SIG-M5 treated with dmso at 0.1 percent for 504 hours (cell line): ENCODE results near the gene MARS1.

Experiments used
- DNase-seq: peaks from one replicate; lab custom pipeline; 2025; ENCODE audit not compliant: unreplicated experiment; lab: John Stamatoyannopoulos, UW

MARS1 gene

GRCh38 chr12:57526477-57527126, 38.7 kb downstream of the MARS1 start:
- no peak for DNase-seq

GRCh38 chr12:57527184-57527583, 39.3 kb downstream of the MARS1 start:
- no peak for DNase-seq

- no peak for DNase-seq
Observed at GRCh38 chr12:57528176-57528575, 40.3 kb downstream of the MARS1 start.

GRCh38 chr12:57528831-57529555, 41.1 kb downstream of the MARS1 start:
- DNase-seq: no peak

GRCh38 chr12:57529831-57530230, 42.0 kb downstream of the MARS1 start:
- DNase-seq: no peak

- no peak for DNase-seq
Observed at GRCh38 chr12:57530396-57531142, 42.7 kb downstream of the MARS1 start.

GRCh38 chr12:57531836-57532235, 44.0 kb downstream of the MARS1 start:
- DNase-seq: no peak

GRCh38 chr12:57533108-57533507, 45.2 kb downstream of the MARS1 start:
- no peak for DNase-seq

- no peak for DNase-seq
Observed at GRCh38 chr12:57534250-57534649, 46.4 kb downstream of the MARS1 start.

- no peak for DNase-seq
Observed at GRCh38 chr12:57534991-57535543, 47.2 kb downstream of the MARS1 start.

- DNase-seq: no peak
Observed at GRCh38 chr12:57535764-57536596, 48.1 kb downstream of the MARS1 start.

- DNase-seq: no peak
Observed at GRCh38 chr12:57536597-57536942, 48.7 kb downstream of the MARS1 start.

GRCh38 chr12:57539134-57539768, 51.4 kb downstream of the MARS1 start:
- DNase-seq: no peak

- no peak for DNase-seq
Observed at GRCh38 chr12:57541001-57541400, 53.1 kb downstream of the MARS1 start.

- no peak for DNase-seq
Observed at GRCh38 chr12:57541717-57542116, 53.8 kb downstream of the MARS1 start.

- DNase-seq: no peak
Observed at GRCh38 chr12:57543581-57543980, 55.7 kb downstream of the MARS1 start.

- no peak for DNase-seq
Observed at GRCh38 chr12:57545809-57546437, 58.1 kb downstream of the MARS1 start.

GRCh38 chr12:57546438-57547287, 58.8 kb downstream of the MARS1 start, which contains the start of gene DCTN2:
Gene DCTN2 (minus strand): TSS chr12:57547192. CDS start chr12:57547063, 129 bp downstream.
- peak; percentile 100 for DNase-seq
